Ovary (tissue), 9 donors: ENCODE results near the gene RPP25L. TPM values are rescaled to one million over a fixed set of nuclear protein-coding genes. Genes with fewer than 3 reads are reported as not detected.

Source experiments
- DNase-seq, 5 donors: peaks; one replicate each; pipeline ENCODE4 v3.0.0-alpha.2; 2019 to 2020
- H3K27ac ChIP-seq, 2 donors: fragments of 200-600 bp; one replicate each; pipeline versions ENCODE4 v1.5.1 to v1.8.0; 2019 to 2022
- H3K27me3 ChIP-seq: fragments of 200-600 bp; one replicate; pipeline ENCODE4 v1.8.0; 2022
- H3K36me3 ChIP-seq: fragments of 200-600 bp; sonication (generic); one replicate; pipeline ENCODE4 v1.5.1; 2019
- H3K4me1 ChIP-seq: one replicate; pipeline ENCODE4 v1.8.1; 2013; ENCODE audit warnings: mild to moderate bottlenecking, moderate library complexity; ENCODE audit not compliant: insufficient read depth
- H3K4me3 ChIP-seq: fragments of 200-600 bp; sonication (generic); one replicate; pipeline ENCODE4 v1.5.1; 2017
- H3K9me3 ChIP-seq, 2 donors: fragments of 200-600 bp in 1 of 2; sonication (generic) in 1 of 2; one replicate each; pipeline versions ENCODE4 v1.5.1 to v1.8.1; 2013 to 2019; ENCODE audit warnings: mild to moderate bottlenecking in 1 of 2, moderate library complexity in 1 of 2
- EP300 ChIP-seq: sonication (generic); formaldehyde crosslinking; IDR thresholded peaks from one replicate; pipeline ENCODE4 v1.6.1; 2017; ENCODE audit warnings: antibody characterized with exemption
- POLR2A ChIP-seq: fragments of 450-650 bp; IDR thresholded peaks from one replicate; pipeline ENCODE4 v1.6.1; 2017; ENCODE audit warnings: antibody characterized with exemption, mild to moderate bottlenecking, moderate library complexity
- WGBS, 3 donors: extraction: QIAGEN DNeasy Blood & Tissue Kit in 1 of 3; methylation state at CpG; one replicate each; pipeline versions ENCODE4 v1.1.5 to v1.1.7; 2013 to 2017; 5-methylcytosine and 5-hydroxymethylcytosine counted together
- intact Hi-C, 4 donors: fragments of 100-400 bp; cut with DNase I; formaldehyde crosslinking; loops; one replicate each; pipeline versions ENCODE4 v1.11.0 to v1.15.1; 2022 to 2023
- polyA plus RNA-seq, 2 donors: library from polyadenylated mRNA; stranded (reverse); fragments of 200-250 nt in 1 of 2; fragments of 350-450 nt in 1 of 2; fragmentation: Illumina TruSeq in 1 of 2; extraction: RNeasy Lipid Tissue Mini Kit (QIAGEN cat#74804) in 1 of 2; gene quantifications; one replicate each; pipeline ENCODE4 v1.2.3, GENCODE V29; 2013 to 2014
- total RNA-seq, 7 donors: library from RNA; depleted of rRNA in 2 of 7; stranded (reverse); fragments of >200 nt in 2 of 7; fragmentation: NEBNext Ultra II Directional in 3 of 7; extraction: Animal tissue kit (Norgen Biotek cat#: 25700) in 3 of 7; gene quantifications; one replicate each; pipeline versions ENCODE4 v1.1.0 to v1.2.4, GENCODE V29; 2016 to 2023
- TF ChIP-seq, protein P1 (sequence below), 3 donors: fragments of 450-650 bp in 2 of 3; fragments of 200-600 bp in 1 of 3; IDR thresholded peaks; one replicate each; pipeline versions ENCODE4 v1.5.1 to v1.8.0; 2016 to 2022; ENCODE audit warnings: antibody characterized with exemption in 3 of 3, mild to moderate bottlenecking in 1 of 3
- donor health status: DM: no; HTN: no; CAD: no; lungs with moderate emphysema.
- donor health status: DM: no; HTN: no; CAD: no.
- donor health status: Bipolar disorder and iron deficiency.
- donor health status: DM: yes; HTN: yes; CAD: no.
- donor health status: DM: no; HTN: no; CAD: no.
- donor health status: DM: yes; HTN: yes; CAD: no.

The RPP25L gene
- total and polyA plus RNA-seq, 9 donors: 5.4 to 28.8 (median 20.6) TPM

DNA sequence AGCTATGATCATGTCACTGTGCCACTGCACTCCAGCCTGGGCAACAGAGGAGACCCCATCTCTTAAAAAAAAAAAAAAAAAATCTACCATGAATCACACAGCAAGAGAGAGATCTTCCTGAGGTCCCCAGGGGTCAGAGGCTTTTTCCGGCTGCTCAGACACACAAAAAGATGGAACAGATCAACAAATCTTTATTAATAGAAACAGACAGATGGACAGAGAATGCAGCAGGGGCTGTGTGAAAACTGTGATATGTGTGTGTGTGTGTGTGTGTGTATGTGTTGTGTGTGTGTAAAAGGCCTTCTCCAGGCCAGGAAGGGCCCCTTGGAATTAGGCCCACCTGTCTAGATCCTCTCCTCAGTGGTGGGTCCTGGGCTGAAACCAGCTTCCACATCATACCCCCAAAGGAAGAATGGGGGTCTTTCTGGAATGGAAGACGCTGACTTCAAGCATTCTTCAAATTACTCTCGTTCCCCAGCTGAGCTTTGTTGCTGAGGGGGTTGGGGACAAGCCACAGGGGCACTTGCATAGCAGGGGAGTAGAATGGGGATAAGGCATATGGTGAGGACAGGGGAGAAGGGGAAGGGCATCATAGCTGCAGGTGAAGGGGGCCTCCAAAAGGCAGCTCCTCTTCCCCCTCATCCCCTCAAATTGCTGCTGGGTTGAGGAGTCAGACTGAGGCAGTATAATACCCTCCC is 22.8 kb upstream of the RPP25L start:
- Histone ChIP-seq H3K4me3 (no peak overlapping the region), H3K9me3 (no peaks in the 10 kb centered on the region), H3K4me1 (peaks cover 8% of the 10 kb centered on the region), H3K36me3 (no peaks in the 10 kb centered on the region), H3K27me3 (no peaks in the 10 kb centered on the region), H3K27ac (no peak overlapping the region)
- WGBS, 3 donors: 69 to 79% (median 72%) methylated on average over 3 of the region's 3 CpGs
- intact Hi-C loops: loop anchor here in 1 of 4 donors (5.0 kb wide), 1 partner anchor 68 kb away; no protein-coding TSS in a partner anchor
- TF ChIP-seq POLR2A: no peak
- no peak for TF ChIP-seq EP300
- TF ChIP-seq, protein P1, sequence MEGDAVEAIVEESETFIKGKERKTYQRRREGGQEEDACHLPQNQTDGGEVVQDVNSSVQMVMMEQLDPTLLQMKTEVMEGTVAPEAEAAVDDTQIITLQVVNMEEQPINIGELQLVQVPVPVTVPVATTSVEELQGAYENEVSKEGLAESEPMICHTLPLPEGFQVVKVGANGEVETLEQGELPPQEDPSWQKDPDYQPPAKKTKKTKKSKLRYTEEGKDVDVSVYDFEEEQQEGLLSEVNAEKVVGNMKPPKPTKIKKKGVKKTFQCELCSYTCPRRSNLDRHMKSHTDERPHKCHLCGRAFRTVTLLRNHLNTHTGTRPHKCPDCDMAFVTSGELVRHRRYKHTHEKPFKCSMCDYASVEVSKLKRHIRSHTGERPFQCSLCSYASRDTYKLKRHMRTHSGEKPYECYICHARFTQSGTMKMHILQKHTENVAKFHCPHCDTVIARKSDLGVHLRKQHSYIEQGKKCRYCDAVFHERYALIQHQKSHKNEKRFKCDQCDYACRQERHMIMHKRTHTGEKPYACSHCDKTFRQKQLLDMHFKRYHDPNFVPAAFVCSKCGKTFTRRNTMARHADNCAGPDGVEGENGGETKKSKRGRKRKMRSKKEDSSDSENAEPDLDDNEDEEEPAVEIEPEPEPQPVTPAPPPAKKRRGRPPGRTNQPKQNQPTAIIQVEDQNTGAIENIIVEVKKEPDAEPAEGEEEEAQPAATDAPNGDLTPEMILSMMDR (IDR thresholded peaks at IDR 0.05): no peak
- no peak for DNase-seq

DNA sequence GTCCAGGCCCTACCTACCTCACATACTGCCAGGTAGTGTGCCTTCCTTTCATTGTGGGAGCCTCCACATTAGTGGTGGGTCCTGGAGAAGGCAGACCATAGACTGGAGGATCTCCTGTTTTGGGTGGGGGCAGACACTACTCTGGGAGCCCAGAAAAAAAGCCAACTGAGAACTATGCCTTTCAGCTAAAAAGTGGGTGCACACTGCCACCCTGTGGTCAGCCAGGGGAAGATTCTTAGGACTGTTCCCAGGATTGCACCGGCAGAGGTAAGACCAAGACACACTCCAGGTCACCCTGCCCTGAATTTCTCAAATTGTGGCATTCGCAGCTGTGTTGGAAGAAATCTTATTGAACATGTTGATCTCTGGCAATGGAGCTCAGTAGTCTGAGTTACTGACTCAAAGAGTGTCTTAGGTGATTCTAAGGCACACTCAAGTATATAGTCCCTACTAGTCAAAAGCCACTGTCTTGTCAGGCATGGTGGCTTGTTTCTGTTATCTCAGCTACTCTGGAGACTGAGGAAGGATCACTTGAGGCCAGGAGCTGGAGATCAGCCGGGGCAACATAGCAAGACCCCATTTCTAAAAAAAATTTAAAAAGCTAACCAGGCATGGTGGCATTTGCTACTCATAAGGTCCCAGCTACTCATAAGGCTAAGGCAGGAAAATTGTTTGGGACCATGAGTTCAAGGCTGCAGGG is 22.1 kb upstream of the RPP25L start:
- Histone ChIP-seq H3K4me3 (no peak overlapping the region), H3K27ac (no peak overlapping the region), H3K9me3 (no peaks in the 10 kb centered on the region), H3K27me3 (no peaks in the 10 kb centered on the region), H3K36me3 (no peaks in the 10 kb centered on the region), H3K4me1 (peaks cover 8% of the 10 kb centered on the region)
- 19 to 20% (median 19%) methylated on average over 3 of the region's 3 CpGs for WGBS, 3 donors
- intact Hi-C loops: no loop called here
- TF ChIP-seq POLR2A: no peak
- TF ChIP-seq, protein P1 (IDR thresholded peaks at IDR 0.05): peak; percentile 63 to 73 (median 68)
- peak; percentile 54 to 74 (median 68) for DNase-seq

- no peak for DNase-seq
- 39 to 57% (median 43%) methylated on average over 5 of the region's 5 CpGs for WGBS, 3 donors
- Histone ChIP-seq H3K9me3 (no peaks in the 10 kb centered on the region), H3K27me3 (peaks cover under 1% of the 10 kb centered on the region), H3K4me3 (no peak overlapping the region), H3K4me1 (peaks cover 5% of the 10 kb centered on the region), H3K27ac (no peak overlapping the region), H3K36me3 (no peaks in the 10 kb centered on the region)
- intact Hi-C loops: no loop called here
- TF ChIP-seq EP300 (no peak), POLR2A (no peak)
- TF ChIP-seq, protein P1 (IDR thresholded peaks at IDR 0.05): no peak
Measured at GRCh38 chr9:34633166-34633565, 21.3 kb upstream of the RPP25L start.

DNA sequence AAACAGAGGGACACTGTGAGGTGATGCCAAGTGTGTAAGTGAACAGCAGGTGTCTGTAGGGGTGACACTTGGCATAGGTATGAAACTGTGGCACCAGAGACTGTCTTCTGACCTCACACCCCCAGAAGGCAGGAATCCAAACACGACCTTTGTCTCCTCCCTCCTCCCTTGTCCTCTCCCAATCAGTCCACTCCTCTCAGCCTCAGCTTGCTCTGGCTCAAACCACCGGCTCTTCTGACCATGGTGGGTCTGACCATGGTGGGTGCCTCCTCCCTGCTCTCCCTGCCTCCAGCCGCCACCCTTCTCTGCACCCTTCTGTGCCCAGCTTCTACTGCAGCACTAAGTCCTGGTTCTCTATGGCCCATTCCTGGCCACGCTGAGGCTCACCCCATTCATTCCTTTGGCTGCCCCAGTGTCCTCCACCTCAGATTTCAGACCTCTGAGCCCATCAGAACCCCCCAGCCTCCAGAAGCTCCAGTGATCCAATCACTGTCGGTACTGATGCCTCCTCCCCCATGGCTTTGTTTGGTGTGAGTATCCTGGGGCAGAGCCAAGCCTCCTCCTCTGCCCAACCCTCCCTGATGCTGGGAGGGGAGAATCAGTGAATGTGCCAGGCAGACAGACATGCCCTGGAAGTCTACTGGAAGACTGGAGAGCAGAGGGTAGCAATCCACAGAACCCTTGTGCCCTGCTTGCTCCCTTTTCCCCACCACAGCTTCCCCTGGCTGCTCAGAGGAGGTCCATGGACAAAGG is 18.7 kb upstream of the RPP25L start:
- Histone ChIP-seq H3K27me3 (peaks cover 12% of the 10 kb centered on the region), H3K4me1 (peaks cover 2% of the 10 kb centered on the region), H3K9me3 (no peaks in the 10 kb centered on the region), H3K4me3 (no peak overlapping the region), H3K27ac (no peak overlapping the region), H3K36me3 (no peaks in the 10 kb centered on the region)
- WGBS, 3 donors: 19 to 32% (median 30%) methylated on average over 5 of the region's 5 CpGs
- TF ChIP-seq EP300 (no peak), POLR2A (no peak)
- TF ChIP-seq, protein P1 (IDR thresholded peaks at IDR 0.05): no peak
- DNase-seq: no peak
- intact Hi-C loops: no loop called here
